Loucy (cell line): ENCODE results near the gene RILPL1.

Experiments
- CTCF ChIP-seq: fragments of 200-600 bp; sonication (generic); conservative IDR thresholded peaks from 2 replicates; pipeline ENCODE4 v1.5.1; 2014; ENCODE audit warnings: mild to moderate bottlenecking, antibody characterized with exemption, low read length
- EZH2phosphoT487 ChIP-seq: fragments of 200-600 bp; IDR thresholded peaks from 2 replicates; pipeline ENCODE4 v1.6.1; 2018; ENCODE audit warnings: antibody characterized with exemption, mild to moderate bottlenecking, moderate library complexity, borderline replicate concordance

GRCh38 chr12:123522164-123522563, 11.4 kb downstream of the RILPL1 start:
- no peak for TF ChIP-seq CTCF
- no peak for TF ChIP-seq EZH2phosphoT487
